Memory B cell (primary cell): Measurements from ENCODE around the gene LCN1.

Experiments used
- ATAC-seq: fragments of 150-1000 bp; cut with Tn5 transposase; 2 replicates; pipeline ENCODE4 v1.10.0; 2021; ENCODE audit warnings: low read depth, mild to moderate bottlenecking, moderate library complexity
- DNase-seq, 2 donors: peaks; one replicate each; pipeline ENCODE4 v3.0.0; 2022; ENCODE audit warnings: low spot score in 2 of 2
- H3K27ac Mint-ChIP-seq: one replicate; pipeline ENCODE4 v1.8.0; 2022; ENCODE audit warnings: mild to moderate bottlenecking, moderate library complexity, mixed read lengths
- H3K27me3 Mint-ChIP-seq: one replicate; pipeline ENCODE4 v1.8.0; 2022; ENCODE audit warnings: mixed read lengths
- H3K36me3 Mint-ChIP-seq: one replicate; pipeline ENCODE4 v1.8.0; 2022; ENCODE audit warnings: mild to moderate bottlenecking, mixed read lengths
- H3K4me1 Mint-ChIP-seq: one replicate; pipeline ENCODE4 v1.8.0; 2022; ENCODE audit warnings: mixed read lengths
- H3K4me3 Mint-ChIP-seq: one replicate; pipeline ENCODE4 v1.8.0; 2022; ENCODE audit warnings: mild to moderate bottlenecking, moderate library complexity, mixed read lengths
- H3K9me3 Mint-ChIP-seq: one replicate; pipeline ENCODE4 v1.8.0; 2022; ENCODE audit warnings: mixed read lengths

Gene LCN1

GRCh38 chr9:135563858-135564257, 42.6 kb downstream of the LCN1 start:
- ATAC-seq: no peak
- Mint-ChIP-seq H3K36me3 (no peaks in the 10 kb centered on the region), H3K4me3 (no peak overlapping the region), H3K27me3 (peaks cover 17% of the 10 kb centered on the region), H3K27ac (no peak overlapping the region), H3K9me3 (no peaks in the 10 kb centered on the region), H3K4me1 (no peaks in the 10 kb centered on the region)
- no peak for DNase-seq

GRCh38 chr9:135565141-135565628, 43.9 kb downstream of the LCN1 start:
- no peaks in the 10 kb centered on the region for H3K36me3 Mint-ChIP-seq
- no peaks in the 10 kb centered on the region for H3K4me1 Mint-ChIP-seq
- H3K4me3 Mint-ChIP-seq: no peak overlapping the region
- H3K9me3 Mint-ChIP-seq: peaks cover 5% of the 10 kb centered on the region
- H3K27ac Mint-ChIP-seq: no peak overlapping the region
- peaks cover 16% of the 10 kb centered on the region for H3K27me3 Mint-ChIP-seq
- no peak for DNase-seq
- no peak for ATAC-seq

GRCh38 chr9:135565636-135566035, 44.4 kb downstream of the LCN1 start:
- peaks cover 5% of the 10 kb centered on the region for H3K9me3 Mint-ChIP-seq
- ATAC-seq (no peak), DNase-seq (no peak)
- no peak overlapping the region for H3K4me3 Mint-ChIP-seq
- H3K27me3 Mint-ChIP-seq: peaks cover 16% of the 10 kb centered on the region
- H3K4me1 Mint-ChIP-seq: no peaks in the 10 kb centered on the region
- no peaks in the 10 kb centered on the region for H3K36me3 Mint-ChIP-seq
- H3K27ac Mint-ChIP-seq: no peak overlapping the region

GRCh38 chr9:135566552-135566951, 45.3 kb downstream of the LCN1 start:
- Mint-ChIP-seq H3K4me3 (no peak overlapping the region), H3K27ac (no peak overlapping the region), H3K27me3 (peaks cover 16% of the 10 kb centered on the region), H3K9me3 (peaks cover 5% of the 10 kb centered on the region), H3K36me3 (no peaks in the 10 kb centered on the region), H3K4me1 (no peaks in the 10 kb centered on the region)
- DNase-seq: no peak
- ATAC-seq: no peak

- no peak overlapping the region for H3K4me3 Mint-ChIP-seq
- no peak overlapping the region for H3K27ac Mint-ChIP-seq
- no peaks in the 10 kb centered on the region for H3K4me1 Mint-ChIP-seq
- peaks cover 14% of the 10 kb centered on the region for H3K27me3 Mint-ChIP-seq
- peaks cover 5% of the 10 kb centered on the region for H3K9me3 Mint-ChIP-seq
- H3K36me3 Mint-ChIP-seq: no peaks in the 10 kb centered on the region
- no peak for DNase-seq
- ATAC-seq: no peak
Observed at GRCh38 chr9:135567311-135567710, 46.1 kb downstream of the LCN1 start.

GRCh38 chr9:135568026-135568425, 46.8 kb downstream of the LCN1 start:
- no peaks in the 10 kb centered on the region for H3K36me3 Mint-ChIP-seq
- no peak overlapping the region for H3K27ac Mint-ChIP-seq
- peaks cover 5% of the 10 kb centered on the region for H3K9me3 Mint-ChIP-seq
- DNase-seq (no peak), ATAC-seq (no peak)
- no peaks in the 10 kb centered on the region for H3K4me1 Mint-ChIP-seq
- H3K4me3 Mint-ChIP-seq: no peak overlapping the region
- H3K27me3 Mint-ChIP-seq: peaks cover 13% of the 10 kb centered on the region

GRCh38 chr9:135570456-135570855, 49.2 kb downstream of the LCN1 start:
- Mint-ChIP-seq H3K36me3 (no peaks in the 10 kb centered on the region), H3K27me3 (peaks cover 5% of the 10 kb centered on the region), H3K4me3 (no peak overlapping the region), H3K9me3 (peaks cover 5% of the 10 kb centered on the region), H3K4me1 (no peaks in the 10 kb centered on the region), H3K27ac (no peak overlapping the region)
- ATAC-seq (no peak), DNase-seq (no peak)

GRCh38 chr9:135572233-135572632, 51.0 kb downstream of the LCN1 start:
- H3K36me3 Mint-ChIP-seq: no peaks in the 10 kb centered on the region
- no peak overlapping the region for H3K27ac Mint-ChIP-seq
- H3K4me3 Mint-ChIP-seq: no peak overlapping the region
- H3K9me3 Mint-ChIP-seq: peaks cover 5% of the 10 kb centered on the region
- H3K27me3 Mint-ChIP-seq: no peaks in the 10 kb centered on the region
- no peak for DNase-seq
- ATAC-seq: no peak
- no peaks in the 10 kb centered on the region for H3K4me1 Mint-ChIP-seq

GRCh38 chr9:135573124-135573523, 51.9 kb downstream of the LCN1 start:
- Mint-ChIP-seq H3K27ac (no peak overlapping the region), H3K27me3 (no peaks in the 10 kb centered on the region), H3K9me3 (peaks cover 5% of the 10 kb centered on the region), H3K4me1 (no peaks in the 10 kb centered on the region), H3K4me3 (no peak overlapping the region), H3K36me3 (no peaks in the 10 kb centered on the region)
- no peak for DNase-seq
- ATAC-seq: no peak

- ATAC-seq (no peak), DNase-seq (no peak)
- Mint-ChIP-seq H3K9me3 (peaks cover under 1% of the 10 kb centered on the region), H3K27me3 (no peaks in the 10 kb centered on the region), H3K4me3 (no peak overlapping the region), H3K4me1 (no peaks in the 10 kb centered on the region), H3K27ac (no peak overlapping the region), H3K36me3 (no peaks in the 10 kb centered on the region)
Observed at GRCh38 chr9:135574331-135574730, 53.1 kb downstream of the LCN1 start.

- Mint-ChIP-seq H3K9me3 (no peaks in the 10 kb centered on the region), H3K36me3 (no peaks in the 10 kb centered on the region), H3K27me3 (no peaks in the 10 kb centered on the region), H3K4me3 (no peak overlapping the region), H3K27ac (no peak overlapping the region), H3K4me1 (no peaks in the 10 kb centered on the region)
- DNase-seq (no peak), ATAC-seq (no peak)
Observed at GRCh38 chr9:135574943-135575342, 53.7 kb downstream of the LCN1 start.
